Measurements from ENCODE around the gene CAMK2N1. TPM values are rescaled to one million over a fixed set of nuclear protein-coding genes. Genes with fewer than 3 reads are reported as not detected.

CAMK2N1 gene
- total RNA-seq, 1 donor: 0.36 TPM

GRCh38 chr1:20469406-20470076 is 16.5 kb downstream of the CAMK2N1 start:
- Histone ChIP-seq H3K27me3 (ENCODE audit: insufficient read depth, low read length) (peaks cover 21% of the 10 kb centered on the region), H3K9me3 (ENCODE audit: low read depth, low read length) (no peaks in the 10 kb centered on the region), H3K36me3 (ENCODE audit: insufficient read depth, low read length) (no peaks in the 10 kb centered on the region), H3K27ac (ENCODE audit: low read depth, low read length) (no peak overlapping the region), H3K4me2 (ENCODE audit: insufficient read depth, low read length) (no peak overlapping the region), H4K20me1 (ENCODE audit: insufficient read depth, low read length) (no peaks in the 10 kb centered on the region), H2AFZ (ENCODE audit: low read length) (no peak overlapping the region), H3K4me1 (ENCODE audit: insufficient read depth, low read length) (no peaks in the 10 kb centered on the region), H3K4me3 (ENCODE audit: insufficient read depth, low read length) (no peak overlapping the region), H3K79me2 (ENCODE audit: insufficient read depth, low read length) (no peaks in the 10 kb centered on the region)
- TF ChIP-seq CTCF (IDR thresholded peaks at IDR 0.05; ENCODE audit: extremely low read depth, low read depth, low read length): no peak
- peak; percentile 46 for DNase-seq (ENCODE audit: insufficient read length, low spot score, missing footprints)

- peak; percentile 37 for DNase-seq (ENCODE audit: insufficient read length, low spot score, missing footprints)
- Histone ChIP-seq H3K4me2 (ENCODE audit: insufficient read depth, low read length) (no peak overlapping the region), H3K27me3 (ENCODE audit: insufficient read depth, low read length) (peaks cover 17% of the 10 kb centered on the region), H3K79me2 (ENCODE audit: insufficient read depth, low read length) (no peaks in the 10 kb centered on the region), H3K4me1 (ENCODE audit: insufficient read depth, low read length) (no peaks in the 10 kb centered on the region), H3K27ac (ENCODE audit: low read depth, low read length) (no peak overlapping the region), H4K20me1 (ENCODE audit: insufficient read depth, low read length) (no peaks in the 10 kb centered on the region), H2AFZ (ENCODE audit: low read length) (no peak overlapping the region), H3K36me3 (ENCODE audit: insufficient read depth, low read length) (no peaks in the 10 kb centered on the region), H3K9me3 (ENCODE audit: low read depth, low read length) (no peaks in the 10 kb centered on the region), H3K4me3 (ENCODE audit: insufficient read depth, low read length) (no peak overlapping the region)
- TF ChIP-seq CTCF (IDR thresholded peaks at IDR 0.05; ENCODE audit: extremely low read depth, low read depth, low read length): no peak
Measured at GRCh38 chr1:20466273-20466672, 19.7 kb downstream of the CAMK2N1 start.

GRCh38 chr1:20465187-20465586 is 20.8 kb downstream of the CAMK2N1 start:
- no peak overlapping the region for H3K27ac ChIP-seq (ENCODE audit: low read depth, low read length)
- peak; percentile 14 for DNase-seq (ENCODE audit: insufficient read length, low spot score, missing footprints)
- no peaks in the 10 kb centered on the region for H4K20me1 ChIP-seq (ENCODE audit: insufficient read depth, low read length)
- H3K4me3 ChIP-seq (ENCODE audit: insufficient read depth, low read length): no peak overlapping the region
- H2AFZ ChIP-seq (ENCODE audit: low read length): no peak overlapping the region
- no peaks in the 10 kb centered on the region for H3K9me3 ChIP-seq (ENCODE audit: low read depth, low read length)
- H3K4me1 ChIP-seq (ENCODE audit: insufficient read depth, low read length): no peaks in the 10 kb centered on the region
- no peaks in the 10 kb centered on the region for H3K36me3 ChIP-seq (ENCODE audit: insufficient read depth, low read length)
- H3K79me2 ChIP-seq (ENCODE audit: insufficient read depth, low read length): no peaks in the 10 kb centered on the region
- TF ChIP-seq CTCF (IDR thresholded peaks at IDR 0.05; ENCODE audit: extremely low read depth, low read depth, low read length): no peak
- no peak overlapping the region for H3K4me2 ChIP-seq (ENCODE audit: insufficient read depth, low read length)
- H3K27me3 ChIP-seq (ENCODE audit: insufficient read depth, low read length): peaks cover 13% of the 10 kb centered on the region

GRCh38 chr1:20463502-20463901 is 22.5 kb downstream of the CAMK2N1 start:
- H2AFZ ChIP-seq (ENCODE audit: low read length): no peak overlapping the region
- H3K4me2 ChIP-seq (ENCODE audit: insufficient read depth, low read length): no peak overlapping the region
- H3K79me2 ChIP-seq (ENCODE audit: insufficient read depth, low read length): no peaks in the 10 kb centered on the region
- H3K27me3 ChIP-seq (ENCODE audit: insufficient read depth, low read length): peaks cover 16% of the 10 kb centered on the region
- H3K4me1 ChIP-seq (ENCODE audit: insufficient read depth, low read length): no peaks in the 10 kb centered on the region
- H4K20me1 ChIP-seq (ENCODE audit: insufficient read depth, low read length): no peaks in the 10 kb centered on the region
- no peak overlapping the region for H3K4me3 ChIP-seq (ENCODE audit: insufficient read depth, low read length)
- no peak for TF ChIP-seq CTCF (IDR thresholded peaks at IDR 0.05; ENCODE audit: extremely low read depth, low read depth, low read length)
- H3K36me3 ChIP-seq (ENCODE audit: insufficient read depth, low read length): no peaks in the 10 kb centered on the region
- no peak for DNase-seq (ENCODE audit: insufficient read length, low spot score, missing footprints)
- no peaks in the 10 kb centered on the region for H3K9me3 ChIP-seq (ENCODE audit: low read depth, low read length)
- H3K27ac ChIP-seq (ENCODE audit: low read depth, low read length): no peak overlapping the region
